IPS DF 6.9 (cell line): ENCODE measurements around the gene LYSMD1.

Experiments
- DNase-seq: peaks from one replicate; pipeline ENCODE4 v3.0.0-alpha.2; 2013; ENCODE audit warnings: low read depth, low spot score
- H3K27ac ChIP-seq: one replicate; pipeline ENCODE4 v1.5.1; 2013; ENCODE audit warnings: low read length, control low read depth
- H3K27me3 ChIP-seq: 2 replicates; pipeline ENCODE4 v1.6.1; 2013; ENCODE audit warnings: mild to moderate bottlenecking, low read length; ENCODE audit not compliant: control insufficient read depth, insufficient read depth
- H3K36me3 ChIP-seq: 2 replicates; pipeline ENCODE4 v1.6.1; 2013; ENCODE audit warnings: low read length; ENCODE audit not compliant: control insufficient read depth, insufficient read depth
- H3K4me1 ChIP-seq: 2 replicates; pipeline ENCODE4 v1.6.1; 2013; ENCODE audit warnings: low read length; ENCODE audit not compliant: control insufficient read depth, insufficient read depth
- H3K4me3 ChIP-seq: 2 replicates; pipeline ENCODE4 v1.5.1; 2013; ENCODE audit warnings: mild to moderate bottlenecking, low read length
- H3K9me3 ChIP-seq: 2 replicates; pipeline ENCODE4 v1.6.1; 2013; ENCODE audit warnings: low read length, inconsistent platforms; ENCODE audit not compliant: control insufficient read depth, insufficient read depth
- WGBS: extraction: QIAGEN DNeasy Blood & Tissue Kit; methylation state at CpG from one replicate; pipeline ENCODE4 v1.1.7; 2013; ENCODE audit warnings: mixed read lengths, missing lambda C conversion rate; ENCODE audit not compliant: insufficient read length, insufficient coverage; 5-methylcytosine and 5-hydroxymethylcytosine counted together

The LYSMD1 gene

DNA sequence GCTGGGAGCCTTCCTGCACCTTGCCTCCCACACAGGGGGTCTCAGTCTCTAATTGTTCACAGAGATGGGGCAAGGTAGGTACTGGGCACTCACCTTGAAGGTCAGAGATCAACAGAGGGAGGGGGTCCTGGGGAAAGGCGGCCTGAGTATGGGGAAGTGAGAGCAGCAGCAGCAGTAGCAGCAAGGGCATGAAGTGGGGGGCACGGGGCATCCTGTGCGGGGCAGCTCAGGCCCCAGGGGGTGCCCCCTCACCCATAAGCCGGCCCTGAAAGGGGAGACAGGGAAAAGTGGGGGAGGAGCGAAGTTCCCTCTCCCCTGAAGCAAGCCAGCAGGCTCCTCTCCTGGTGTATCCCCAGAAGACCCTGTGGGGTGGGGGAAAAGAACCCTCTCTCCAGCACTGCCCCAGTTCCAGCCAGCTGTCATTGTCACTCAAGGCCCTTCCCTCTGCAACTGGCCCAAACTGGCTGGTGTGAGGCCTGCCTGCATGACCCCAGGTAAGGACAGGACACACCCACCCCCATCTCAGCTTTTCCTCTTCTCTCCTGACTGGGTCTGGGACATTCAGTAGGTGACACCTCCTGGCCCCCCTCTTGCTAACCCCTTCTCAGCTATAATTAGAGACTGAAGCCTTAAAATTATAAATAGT lies 23.2 kb downstream of the LYSMD1 start:
- H3K4me1 ChIP-seq: peaks cover 8% of the 10 kb centered on the region
- H3K27me3 ChIP-seq: no peaks in the 10 kb centered on the region; the same call in 1 of the 2 replicates
- no peak overlapping the region for H3K27ac ChIP-seq
- no peaks in the 10 kb centered on the region for H3K9me3 ChIP-seq
- no peaks in the 10 kb centered on the region for H3K36me3 ChIP-seq
- no peak for DNase-seq
- no CpG with 5 or more reads among the region's 5 CpGs for WGBS
- no peak overlapping the region for H3K4me3 ChIP-seq

DNA sequence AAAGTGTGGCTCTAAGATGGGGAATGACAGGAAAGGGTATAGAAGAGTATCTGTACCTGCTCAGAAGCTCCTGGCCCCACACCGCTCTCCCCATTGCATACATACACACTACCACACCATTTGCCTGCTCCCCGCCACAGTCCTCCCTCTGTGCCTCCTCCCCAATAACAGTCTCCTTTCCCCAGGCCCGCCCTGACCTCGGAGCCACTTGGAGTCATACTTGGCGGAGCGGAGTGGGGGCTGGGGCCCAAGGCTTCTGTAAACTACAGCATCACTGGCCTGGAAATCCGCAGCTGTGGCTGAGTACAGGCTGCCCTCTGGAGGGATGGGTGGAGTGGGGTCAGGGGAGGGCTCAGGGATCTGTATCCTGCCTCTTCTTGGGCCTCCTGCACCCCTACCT lies 27.9 kb downstream of the LYSMD1 start:
- no CpG with 5 or more reads among the region's 7 CpGs for WGBS
- no peak overlapping the region for H3K27ac ChIP-seq
- no peaks in the 10 kb centered on the region for H3K9me3 ChIP-seq
- DNase-seq: no peak
- H3K4me3 ChIP-seq: no peak overlapping the region
- no peaks in the 10 kb centered on the region for H3K27me3 ChIP-seq
- H3K36me3 ChIP-seq: peaks cover 5% of the 10 kb centered on the region
- H3K4me1 ChIP-seq: peaks cover 4% of the 10 kb centered on the region

DNA sequence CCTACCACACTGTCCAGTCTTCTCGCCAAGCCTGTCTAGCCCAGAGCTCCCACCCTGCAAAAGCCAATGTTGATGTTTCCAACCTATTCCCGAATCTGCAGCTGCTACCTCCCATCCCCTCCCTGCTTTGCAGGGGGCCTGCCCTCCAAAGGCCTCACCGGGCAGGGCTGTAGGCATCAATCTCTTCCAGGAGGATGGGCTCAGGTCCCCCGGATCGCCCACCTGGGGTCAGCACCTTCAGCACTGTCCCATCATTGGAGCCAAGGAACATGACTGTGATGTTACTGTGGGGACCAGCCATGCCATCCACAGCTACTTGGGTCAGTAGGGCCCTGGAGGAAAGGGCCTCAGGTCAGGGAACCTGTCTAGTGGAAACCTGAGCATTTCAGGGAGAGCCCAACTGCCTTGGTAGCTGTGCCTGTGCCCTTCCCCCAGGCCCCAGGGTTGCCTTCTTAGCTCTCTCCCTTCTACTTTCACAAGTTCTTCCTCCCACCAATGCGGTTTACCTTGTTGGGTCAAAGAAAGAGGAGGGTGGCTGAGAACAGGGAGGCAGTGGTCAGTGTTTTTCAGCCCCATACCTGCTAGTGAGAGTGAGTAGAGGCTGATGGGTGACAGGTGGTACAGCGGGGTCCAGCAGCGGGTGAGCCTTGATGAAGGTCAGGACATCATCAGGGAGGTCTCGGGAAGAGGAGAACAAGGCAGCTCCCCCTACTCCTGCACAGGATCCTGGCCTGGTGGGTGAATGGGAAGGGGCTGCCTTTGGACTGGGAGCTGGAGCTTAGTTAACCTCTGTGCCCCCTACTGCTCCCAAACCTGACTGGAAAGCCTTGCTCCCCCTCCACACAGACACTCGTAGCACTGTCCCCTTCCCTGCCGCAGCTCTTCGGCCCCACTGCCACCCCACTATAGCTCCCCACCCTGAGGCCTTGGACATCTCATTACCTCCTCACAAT lies 30.0 kb downstream of the LYSMD1 start:
- no peak overlapping the region for H3K27ac ChIP-seq
- H3K9me3 ChIP-seq: no peaks in the 10 kb centered on the region
- DNase-seq: no peak
- no peaks in the 10 kb centered on the region for H3K27me3 ChIP-seq
- H3K4me1 ChIP-seq: peaks cover 5% of the 10 kb centered on the region
- WGBS: no CpG with 5 or more reads among the region's 12 CpGs
- no peak overlapping the region for H3K4me3 ChIP-seq
- peaks cover 5% of the 10 kb centered on the region for H3K36me3 ChIP-seq

- no peaks in the 10 kb centered on the region for H3K27me3 ChIP-seq
Measured at GRCh38 chr1:151134991-151135390, 30.7 kb downstream of the LYSMD1 start.

GRCh38 chr1:151134396-151134795 lies 31.3 kb downstream of the LYSMD1 start:
- Histone ChIP-seq H3K27ac (no peak overlapping the region), H3K9me3 (no peaks in the 10 kb centered on the region), H3K27me3 (no peaks in the 10 kb centered on the region), H3K4me1 (peaks cover 5% of the 10 kb centered on the region), H3K36me3 (peaks cover 5% of the 10 kb centered on the region), H3K4me3 (no peak overlapping the region)
- no CpG with 5 or more reads among the region's 3 CpGs for WGBS
- DNase-seq: no peak

More at GRCh38 chr1:151134991-151135390, 30.7 kb downstream of the LYSMD1 start:
- H3K36me3 ChIP-seq: peaks cover 5% of the 10 kb centered on the region
- WGBS: no CpG with 5 or more reads among the region's 7 CpGs
- no peak overlapping the region for H3K27ac ChIP-seq
- H3K4me3 ChIP-seq: no peak overlapping the region
- H3K9me3 ChIP-seq: no peaks in the 10 kb centered on the region
- H3K4me1 ChIP-seq: peaks cover 5% of the 10 kb centered on the region
- no peak for DNase-seq

GRCh38 chr1:151133018-151133806 lies 32.5 kb downstream of the LYSMD1 start:
- H3K4me1 ChIP-seq: peaks cover 5% of the 10 kb centered on the region
- no CpG with 5 or more reads among the region's 65 CpGs for WGBS
- H3K27me3 ChIP-seq: no peaks in the 10 kb centered on the region
- peak overlapping the region; percentile 51 for H3K4me3 ChIP-seq
- DNase-seq: no peak
- H3K36me3 ChIP-seq: peaks cover 5% of the 10 kb centered on the region
- no peak overlapping the region for H3K27ac ChIP-seq
- H3K9me3 ChIP-seq: no peaks in the 10 kb centered on the region

GRCh38 chr1:151132335-151133017 lies 33.2 kb downstream of the LYSMD1 start:
- H3K4me3 ChIP-seq: peak overlapping the region; percentile 51

DNA sequence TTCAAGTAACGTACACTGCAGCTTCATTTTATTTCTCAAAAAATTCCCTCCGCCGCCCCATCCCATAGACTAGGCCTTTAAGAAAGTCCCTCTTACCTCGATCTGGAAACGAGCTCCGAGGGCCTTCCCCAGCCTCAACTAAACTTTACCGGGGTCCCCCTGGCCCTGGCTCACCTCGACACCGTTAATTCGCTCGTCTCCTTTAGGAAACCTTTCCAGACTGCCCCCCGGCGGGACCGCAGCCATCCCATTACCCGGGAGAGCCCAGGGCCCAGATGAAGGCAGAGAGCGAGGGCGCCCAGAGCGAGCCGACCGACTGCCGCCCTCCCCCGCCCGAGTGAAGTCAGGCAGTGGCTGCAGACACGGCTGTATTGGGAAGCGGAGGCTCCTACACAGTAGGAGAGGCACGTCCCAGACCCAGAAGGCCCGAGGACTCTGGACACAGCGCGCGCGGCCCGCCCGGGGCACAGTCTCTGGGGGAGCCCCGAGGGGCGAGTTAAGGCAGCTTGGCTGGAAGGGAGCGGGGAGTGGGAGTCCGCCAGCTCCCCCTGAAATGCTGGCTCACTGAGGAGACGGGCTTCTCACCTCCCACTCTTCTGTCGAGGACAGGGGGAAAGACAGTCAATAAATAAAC lies 33.9 kb downstream of the LYSMD1 start:
- Histone ChIP-seq H3K9me3 (no peaks in the 10 kb centered on the region), H3K4me1 (peaks cover 5% of the 10 kb centered on the region), H3K27ac (no peak overlapping the region), H3K4me3 (peak overlapping the region; percentile 51; the same call in 1 of the 2 replicates), H3K36me3 (peaks cover 5% of the 10 kb centered on the region), H3K27me3 (no peaks in the 10 kb centered on the region)
- no peak for DNase-seq
- no CpG with 5 or more reads among the region's 39 CpGs for WGBS

More at GRCh38 chr1:151132335-151133017, 33.2 kb downstream of the LYSMD1 start:
- H3K27me3 ChIP-seq: no peaks in the 10 kb centered on the region
- H3K9me3 ChIP-seq: no peaks in the 10 kb centered on the region
- no peak for DNase-seq
- H3K27ac ChIP-seq: no peak overlapping the region
- peaks cover 5% of the 10 kb centered on the region for H3K4me1 ChIP-seq
- H3K36me3 ChIP-seq: peaks cover 5% of the 10 kb centered on the region
- WGBS: no CpG with 5 or more reads among the region's 74 CpGs

DNA sequence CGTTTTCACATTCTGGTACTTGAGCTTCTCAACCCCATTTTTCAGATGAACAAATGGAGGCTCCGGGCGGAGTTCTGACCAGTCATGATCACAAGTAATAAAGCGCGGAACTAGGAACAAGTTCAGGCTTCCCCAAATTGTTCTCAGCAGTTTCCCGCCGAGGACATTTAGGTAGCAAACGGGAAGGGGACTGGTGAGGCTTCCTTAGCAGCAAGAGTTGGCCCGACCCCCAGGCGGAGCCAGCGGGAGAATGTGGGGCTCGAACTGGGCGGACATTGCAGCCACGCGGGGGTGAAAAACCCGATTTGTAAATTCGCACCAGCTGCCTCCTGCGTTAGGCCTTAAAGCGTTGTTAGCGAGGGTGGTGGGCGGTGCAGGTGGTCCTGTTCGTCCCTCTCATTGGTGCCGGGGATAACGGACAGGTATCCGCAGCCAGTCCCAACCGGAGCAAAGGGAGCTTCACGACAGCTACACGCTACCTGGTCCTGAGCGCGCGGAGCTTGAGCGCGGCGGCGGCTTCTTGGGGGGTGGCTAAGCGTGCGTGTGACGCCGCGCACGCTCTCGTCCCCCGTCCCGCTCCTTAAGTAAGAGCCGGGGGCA lies 34.6 kb downstream of the LYSMD1 start:
- Histone ChIP-seq H3K9me3 (no peaks in the 10 kb centered on the region), H3K4me3 (peak overlapping the region; percentile 51; the same call in 1 of the 2 replicates), H3K27ac (no peak overlapping the region), H3K36me3 (peaks cover 5% of the 10 kb centered on the region), H3K4me1 (peaks cover 5% of the 10 kb centered on the region), H3K27me3 (no peaks in the 10 kb centered on the region)
- peak; percentile 91 for DNase-seq
- no CpG with 5 or more reads among the region's 45 CpGs for WGBS
